ENCODE results near the gene SLC25A34.

Gene SLC25A34

GRCh38 chr1:15748264-15748663 is 12.2 kb downstream of the SLC25A34 start:
- DNase-seq = no peak
- in situ Hi-C loops (cut with MboI; ENCODE audit: low pct_unique_long_range_greater_than_20kb, low sequenced_read_pairs) = no loop called here

- in situ Hi-C loops (cut with MboI; ENCODE audit: low pct_unique_long_range_greater_than_20kb, low sequenced_read_pairs) = no loop called here
- no peak for DNase-seq
Observed at GRCh38 chr1:15748690-15749398, 12.8 kb downstream of the SLC25A34 start.

GRCh38 chr1:15749399-15750291 is 13.6 kb downstream of the SLC25A34 start:
- no peak for DNase-seq
- in situ Hi-C loops (cut with MboI; ENCODE audit: low pct_unique_long_range_greater_than_20kb, low sequenced_read_pairs) = no loop called here

- DNase-seq = no peak
- in situ Hi-C loops (cut with MboI; ENCODE audit: low pct_unique_long_range_greater_than_20kb, low sequenced_read_pairs) = no loop called here
Observed at GRCh38 chr1:15750924-15751323, 14.9 kb downstream of the SLC25A34 start.

- DNase-seq = no peak
- in situ Hi-C loops (cut with MboI; ENCODE audit: low pct_unique_long_range_greater_than_20kb, low sequenced_read_pairs) = no loop called here
Observed at GRCh38 chr1:15751717-15752116, 15.7 kb downstream of the SLC25A34 start.

GRCh38 chr1:15753776-15754175 is 17.7 kb downstream of the SLC25A34 start:
- in situ Hi-C loops (cut with MboI; ENCODE audit: low pct_unique_long_range_greater_than_20kb, low sequenced_read_pairs) = no loop called here
- DNase-seq = no peak

- no peak for DNase-seq
- in situ Hi-C loops (cut with MboI; ENCODE audit: low pct_unique_long_range_greater_than_20kb, low sequenced_read_pairs) = no loop called here
Observed at GRCh38 chr1:15755021-15755645, 19.1 kb downstream of the SLC25A34 start.

GRCh38 chr1:15755646-15756040 is 19.6 kb downstream of the SLC25A34 start:
- no peak for DNase-seq
- in situ Hi-C loops (cut with MboI; ENCODE audit: low pct_unique_long_range_greater_than_20kb, low sequenced_read_pairs) = no loop called here

GRCh38 chr1:15756143-15757015 is 20.3 kb downstream of the SLC25A34 start:
- DNase-seq = no peak
- in situ Hi-C loops (cut with MboI; ENCODE audit: low pct_unique_long_range_greater_than_20kb, low sequenced_read_pairs) = no loop called here

- in situ Hi-C loops (cut with MboI; ENCODE audit: low pct_unique_long_range_greater_than_20kb, low sequenced_read_pairs) = no loop called here
- DNase-seq = no peak
Observed at GRCh38 chr1:15757016-15757543, 21.0 kb downstream of the SLC25A34 start.

GRCh38 chr1:15757575-15758342 is 21.7 kb downstream of the SLC25A34 start:
- in situ Hi-C loops (cut with MboI; ENCODE audit: low pct_unique_long_range_greater_than_20kb, low sequenced_read_pairs) = no loop called here
- no peak for DNase-seq

- in situ Hi-C loops (cut with MboI; ENCODE audit: low pct_unique_long_range_greater_than_20kb, low sequenced_read_pairs) = no loop called here
- DNase-seq = no peak
Observed at GRCh38 chr1:15758343-15758931, 22.4 kb downstream of the SLC25A34 start, which contains the start of gene FBLIM1. TSS of gene FBLIM1 (plus strand) at chr1:15758795. CDS start at chr1:15764984, 6,189 bp downstream.

- in situ Hi-C loops (cut with MboI; ENCODE audit: low pct_unique_long_range_greater_than_20kb, low sequenced_read_pairs) = no loop called here
- DNase-seq = peak; percentile 12
Observed at GRCh38 chr1:15758953-15759661, 23.0 kb downstream of the SLC25A34 start.

GRCh38 chr1:15760520-15761211 is 24.6 kb downstream of the SLC25A34 start:
- DNase-seq = peak; percentile 9
- in situ Hi-C loops (cut with MboI; ENCODE audit: low pct_unique_long_range_greater_than_20kb, low sequenced_read_pairs) = no loop called here

- DNase-seq = no peak
- in situ Hi-C loops (cut with MboI; ENCODE audit: low pct_unique_long_range_greater_than_20kb, low sequenced_read_pairs) = no loop called here
Observed at GRCh38 chr1:15761366-15762128, 25.5 kb downstream of the SLC25A34 start.

- in situ Hi-C loops (cut with MboI; ENCODE audit: low pct_unique_long_range_greater_than_20kb, low sequenced_read_pairs) = no loop called here
- no peak for DNase-seq
Observed at GRCh38 chr1:15762546-15762945, 26.5 kb downstream of the SLC25A34 start.

All from KBM-7 (cell line).